GM08714 (cell line): Measurements from ENCODE around the gene SELENOI.
A peak's percentile ranks its signal among the peaks of the same experiment; 100 is the strongest.

Source experiments
- H3K4me3 ChIP-seq: fragments of 200-500 bp; sonication (Bioruptor generic); 2 replicates; pipeline ENCODE4 v1.5.1; 2014; ENCODE audit warnings: mild to moderate bottlenecking, low read length, inconsistent platforms
- ZNF274 ChIP-seq: IDR thresholded peaks from 2 replicates; pipeline ENCODE4 v1.6.1; 2012; ENCODE audit warnings: mild to moderate bottlenecking, low read depth, low read length

The SELENOI gene

DNA sequence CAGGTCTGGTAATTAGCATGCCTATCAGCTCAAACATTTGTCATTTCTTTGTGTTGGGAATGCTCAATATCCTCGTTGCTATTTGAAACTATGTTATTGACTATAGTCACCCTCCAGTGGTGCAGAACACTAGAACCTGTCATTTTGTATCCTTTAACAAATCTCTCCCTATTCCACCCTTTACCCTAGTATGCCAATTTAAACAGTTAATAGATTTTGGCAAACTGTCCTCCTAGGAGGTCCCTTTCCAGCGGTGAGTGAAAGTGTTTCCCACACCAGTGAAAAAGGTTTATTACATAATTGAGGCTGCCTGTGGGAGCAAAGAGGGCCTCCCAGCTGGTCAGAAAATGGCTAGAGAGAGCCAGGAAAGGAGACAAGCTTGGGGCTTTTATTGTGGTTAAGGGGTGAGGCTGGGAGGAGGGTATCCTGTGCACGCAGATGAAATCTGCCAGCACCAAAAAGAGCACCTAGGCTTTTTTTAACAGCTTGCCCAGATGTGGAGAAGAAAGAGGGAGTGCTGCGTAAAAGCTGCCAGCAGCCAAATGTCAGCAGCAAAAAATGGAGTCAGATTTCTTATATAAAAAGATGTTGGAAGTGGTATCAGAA lies 53.9 kb downstream of the SELENOI start:
- no peak overlapping the region for H3K4me3 ChIP-seq
- TF ChIP-seq ZNF274, result no peak

DNA sequence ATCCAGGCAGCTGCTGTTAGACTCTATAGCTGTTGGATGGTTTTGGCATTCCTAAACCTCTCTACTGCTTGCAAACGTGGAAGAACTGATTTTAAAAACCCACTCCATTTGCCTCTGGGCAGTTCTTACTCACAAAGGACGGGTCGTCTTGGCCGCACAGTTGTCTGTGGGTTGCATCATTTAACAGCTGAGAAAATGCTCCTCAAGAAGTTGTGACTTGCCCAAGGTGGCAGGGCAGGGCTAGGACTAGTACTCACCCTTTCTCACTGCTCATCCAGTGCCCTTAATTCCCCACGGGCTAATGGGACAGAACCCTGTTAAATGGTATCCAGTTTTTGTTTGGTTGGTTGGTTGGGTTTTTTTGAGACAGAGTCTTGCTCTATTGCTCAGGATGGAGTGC lies 54.8 kb downstream of the SELENOI start:
- TF ChIP-seq ZNF274, result no peak
- no peak overlapping the region for H3K4me3 ChIP-seq

DNA sequence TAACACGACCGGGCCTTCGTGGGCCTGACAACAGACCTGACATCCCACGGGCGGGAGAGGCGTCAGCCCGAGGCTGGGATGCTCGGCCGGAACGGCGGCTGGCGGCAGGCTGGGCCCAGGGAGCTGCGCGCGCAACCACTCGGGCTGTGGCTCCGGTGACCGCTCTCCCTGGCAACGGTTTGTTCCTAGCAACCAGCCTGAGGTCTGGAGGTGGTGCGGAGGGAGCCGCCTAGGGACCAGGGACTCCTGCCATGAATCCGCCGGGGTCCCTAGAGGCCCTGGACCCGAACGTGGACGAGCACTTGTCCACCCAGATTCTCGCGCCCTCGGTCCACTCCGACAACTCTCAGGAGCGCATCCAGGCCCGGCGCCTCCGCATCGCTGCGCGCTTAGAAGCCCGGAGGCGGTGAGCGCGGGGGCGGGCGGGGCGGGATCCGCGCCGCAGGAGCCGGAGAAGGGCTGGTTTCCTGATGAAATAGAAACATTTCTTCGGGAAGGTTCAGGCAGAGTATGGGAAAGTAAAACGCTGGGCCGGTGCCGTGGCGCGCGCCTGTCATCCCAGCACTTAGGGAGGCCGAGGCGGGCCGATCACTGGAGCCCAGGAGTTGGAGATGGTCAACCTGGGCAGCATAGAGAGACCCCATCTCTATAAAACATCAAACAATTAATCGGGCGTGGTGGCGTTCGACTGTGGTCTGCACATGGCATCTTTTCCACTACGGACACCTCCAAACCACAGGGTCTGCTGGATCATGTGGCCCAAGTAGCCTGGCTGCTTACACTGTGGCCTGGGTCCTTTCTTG lies 56.0 kb downstream of the SELENOI start, which contains the start of gene DRC1:
DRC1 (plus strand) TSS at position 182 of the 803 bp plus-strand sequence; CDS start at position 252, 70 bp downstream.
- TF ChIP-seq ZNF274, result no peak
- H3K4me3 ChIP-seq, result no peak within 1 kb of the TSS

DNA sequence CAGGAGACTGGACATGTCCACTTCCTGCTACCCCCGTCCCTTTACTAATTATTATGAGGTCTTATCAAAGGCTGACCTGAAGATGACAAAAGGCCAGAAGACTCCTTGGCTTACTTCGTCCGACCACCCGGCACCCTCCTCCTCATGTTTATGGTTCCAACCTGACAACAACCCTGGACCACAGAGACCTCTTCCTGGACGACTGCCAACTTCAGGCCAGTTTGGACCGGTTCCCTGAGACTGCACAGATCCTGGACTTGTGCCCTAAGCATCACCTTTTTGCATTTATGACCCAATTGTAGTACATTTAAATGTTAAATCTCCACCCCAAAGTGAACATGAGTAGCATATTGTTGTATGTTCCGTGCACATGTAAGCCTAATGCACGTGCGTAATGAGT lies 61.6 kb downstream of the SELENOI start:
- H3K4me3 ChIP-seq, result no peak overlapping the region
- no peak for TF ChIP-seq ZNF274

DNA sequence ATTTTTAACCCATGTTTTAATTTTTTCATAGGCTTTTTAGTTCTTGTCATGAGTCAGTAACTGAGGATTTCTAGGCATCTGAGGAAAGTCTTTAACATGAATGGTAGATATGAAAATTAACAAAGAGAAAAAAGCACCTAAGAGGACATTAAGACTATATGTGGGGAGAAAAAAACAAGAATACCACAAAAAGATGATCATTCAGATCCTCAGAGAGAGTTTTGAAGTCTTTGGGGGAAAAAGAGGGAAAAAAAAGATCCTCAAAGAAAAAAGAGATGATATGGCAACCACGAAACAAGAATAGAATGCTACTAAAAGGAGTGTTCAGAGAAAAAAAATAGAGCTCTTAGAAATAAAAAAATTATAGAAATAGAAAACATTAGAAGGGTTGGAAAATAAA lies 63.8 kb downstream of the SELENOI start:
- no peak overlapping the region for H3K4me3 ChIP-seq
- no peak for TF ChIP-seq ZNF274

DNA sequence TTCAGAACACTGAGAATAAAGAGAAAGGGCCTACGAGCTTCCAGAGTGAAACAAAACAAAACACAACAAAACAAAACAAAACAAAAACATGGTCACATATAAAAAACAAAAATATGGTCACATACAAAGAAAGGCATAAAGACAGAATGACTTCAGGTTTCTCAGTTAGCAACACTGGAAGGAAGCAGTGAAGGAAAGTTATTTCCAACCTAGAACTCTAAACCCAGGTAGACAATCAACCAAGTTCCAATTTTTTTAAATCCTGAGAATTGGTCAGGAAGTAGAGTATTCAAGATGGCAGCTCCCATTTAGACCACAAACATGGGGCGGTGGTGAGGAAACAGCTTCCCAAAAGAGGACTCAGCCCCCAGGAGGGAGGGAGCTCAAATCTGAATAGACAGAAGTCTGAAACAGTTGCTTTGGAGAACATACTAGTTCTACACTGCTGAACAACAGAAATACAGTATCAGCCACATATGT lies 64.9 kb downstream of the SELENOI start:
- no peak overlapping the region for H3K4me3 ChIP-seq
- no peak for TF ChIP-seq ZNF274

DNA sequence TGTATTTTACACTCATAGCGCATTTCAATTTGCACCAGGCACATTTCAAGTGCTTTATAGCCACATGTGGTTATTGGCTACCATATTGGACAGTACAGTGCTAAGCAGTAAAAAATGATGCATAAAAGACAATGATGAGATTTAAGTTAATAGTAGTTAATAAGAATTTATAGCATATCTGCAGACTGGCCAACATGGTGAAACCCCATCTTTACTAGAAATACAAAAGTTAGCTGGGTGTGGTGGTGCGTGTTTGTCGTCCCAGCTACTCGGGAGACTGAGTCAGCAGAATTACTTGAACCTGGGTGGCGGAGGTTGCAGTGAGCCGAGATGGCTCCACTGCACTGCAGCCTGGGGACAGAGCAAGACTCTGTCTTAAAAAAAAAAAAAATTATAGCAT lies 65.5 kb downstream of the SELENOI start:
- TF ChIP-seq ZNF274, result no peak
- no peak overlapping the region for H3K4me3 ChIP-seq

DNA sequence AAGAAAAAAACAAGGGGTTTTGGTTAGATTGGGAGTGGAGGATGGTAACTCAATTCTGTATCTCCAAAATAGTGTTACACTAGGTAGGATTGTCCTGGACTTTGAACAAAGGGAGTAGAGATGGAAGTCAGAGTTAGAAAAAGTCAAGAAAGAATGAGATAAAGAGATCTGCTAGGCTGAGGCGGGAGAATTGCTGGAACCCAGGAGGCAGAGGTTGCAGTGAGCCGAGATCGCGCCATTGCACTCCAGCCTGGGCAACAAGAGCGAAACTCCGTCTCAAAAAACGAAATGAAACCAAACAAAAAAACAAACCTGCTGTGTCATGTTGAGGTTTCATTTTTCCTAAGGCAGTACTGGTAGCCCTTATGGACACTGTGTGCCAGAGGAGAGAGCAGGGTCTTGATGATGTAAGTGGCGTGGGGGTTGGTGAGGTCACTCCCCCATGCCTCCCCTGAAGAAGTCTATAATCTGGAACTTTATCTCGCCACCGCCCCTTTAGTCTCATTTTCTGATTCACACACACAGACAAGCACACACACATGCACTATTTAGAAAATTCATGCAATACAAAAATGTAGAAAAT lies 66.2 kb downstream of the SELENOI start:
- H3K4me3 ChIP-seq, result peak overlapping the region; percentile 14; the same call in 1 of the 2 replicates
- TF ChIP-seq ZNF274, result no peak

DNA sequence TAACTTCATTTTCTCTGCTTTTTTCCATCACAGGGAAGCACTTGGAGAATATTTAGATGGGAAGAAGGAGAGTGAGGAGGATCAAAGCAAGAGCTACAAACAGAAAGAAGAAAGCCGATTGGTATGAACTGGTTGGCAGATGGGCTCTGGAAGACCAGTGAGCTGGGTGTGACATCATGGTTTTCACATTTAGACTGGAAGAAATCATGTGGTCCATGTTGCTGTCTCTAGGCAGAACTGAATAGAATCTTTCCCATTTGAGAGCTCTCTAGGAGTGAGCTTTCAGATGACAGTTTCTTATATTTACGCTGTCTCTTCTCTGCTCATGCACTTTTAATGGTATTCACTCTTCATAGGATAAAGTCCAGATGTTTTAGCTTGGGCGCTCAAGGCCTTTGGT lies 68.4 kb downstream of the SELENOI start:
- no peak for TF ChIP-seq ZNF274
- no peak overlapping the region for H3K4me3 ChIP-seq

DNA sequence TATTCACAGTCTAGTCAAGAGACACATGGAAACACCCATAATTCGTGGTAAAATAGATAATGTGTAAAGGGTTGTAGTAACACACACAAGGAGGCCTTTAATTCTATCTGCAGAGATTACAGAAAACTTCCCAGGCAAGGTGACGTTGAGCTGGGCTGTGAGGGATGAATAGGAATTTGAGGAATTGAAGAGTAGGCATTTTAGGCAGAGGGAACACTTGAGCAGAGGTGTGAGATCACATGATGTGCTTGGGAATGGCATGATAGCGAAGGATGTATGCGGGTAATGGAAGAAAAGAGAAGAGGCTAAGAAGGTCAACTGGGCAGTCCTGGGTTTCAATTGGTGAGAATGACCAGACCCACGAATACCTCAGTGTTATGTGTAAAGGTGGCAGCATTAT lies 76.0 kb downstream of the SELENOI start:
- H3K4me3 ChIP-seq, result no peak overlapping the region
- TF ChIP-seq ZNF274, result no peak

DNA sequence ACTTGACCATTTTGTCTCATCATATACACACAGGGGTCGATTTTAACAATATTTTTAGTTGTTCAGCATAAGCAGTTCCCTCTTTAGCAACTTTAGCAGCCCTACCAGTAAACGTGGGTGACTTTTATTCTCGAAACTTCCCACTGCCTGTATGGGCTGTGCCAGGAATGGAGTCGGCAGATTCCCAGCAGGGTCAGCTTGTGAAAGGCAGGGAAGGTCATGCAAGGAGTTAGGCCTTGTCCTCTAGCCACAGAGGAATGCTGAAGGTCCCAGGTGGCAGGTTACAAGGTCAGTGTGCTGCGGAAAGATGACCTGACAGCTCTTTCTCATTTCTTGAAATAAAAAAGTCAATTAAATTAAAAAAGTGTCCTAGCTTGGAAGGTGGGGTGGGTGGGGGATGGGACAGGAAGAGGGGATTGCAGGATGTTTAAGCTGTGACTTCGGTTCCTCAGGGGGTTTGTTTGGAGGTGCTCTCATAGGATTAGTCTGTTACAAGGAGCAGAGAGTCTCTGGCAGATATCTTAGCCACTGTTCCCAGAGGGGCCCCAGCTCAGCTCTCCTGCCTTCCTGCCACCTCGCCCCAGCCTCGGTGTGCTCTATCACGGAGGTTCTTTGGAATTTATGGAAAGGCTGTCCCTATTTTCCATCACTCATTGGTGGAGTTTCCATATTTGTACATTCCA lies 77.1 kb downstream of the SELENOI start:
- H3K4me3 ChIP-seq, result no peak overlapping the region
- TF ChIP-seq ZNF274, result no peak

DNA sequence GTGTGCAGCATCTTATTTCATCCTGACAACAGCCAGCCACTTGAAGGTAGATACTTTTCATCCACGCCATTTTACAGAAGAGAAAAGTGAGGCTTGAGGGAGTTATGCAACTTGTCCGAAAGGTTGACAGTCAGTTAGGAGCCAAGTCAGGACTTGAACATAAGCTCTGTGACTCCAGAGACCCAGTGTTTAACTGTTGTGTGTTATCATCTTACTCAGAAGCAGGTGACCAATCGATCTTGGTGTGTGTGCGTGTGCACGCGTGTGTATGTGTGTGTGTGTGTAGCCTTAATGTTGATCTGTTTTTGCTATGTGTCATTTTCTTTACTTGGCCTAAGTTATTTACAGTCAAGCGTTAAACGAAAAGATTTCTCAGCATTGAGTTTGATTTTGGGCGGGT lies 77.8 kb downstream of the SELENOI start:
- H3K4me3 ChIP-seq, result no peak overlapping the region
- TF ChIP-seq ZNF274, result no peak

DNA sequence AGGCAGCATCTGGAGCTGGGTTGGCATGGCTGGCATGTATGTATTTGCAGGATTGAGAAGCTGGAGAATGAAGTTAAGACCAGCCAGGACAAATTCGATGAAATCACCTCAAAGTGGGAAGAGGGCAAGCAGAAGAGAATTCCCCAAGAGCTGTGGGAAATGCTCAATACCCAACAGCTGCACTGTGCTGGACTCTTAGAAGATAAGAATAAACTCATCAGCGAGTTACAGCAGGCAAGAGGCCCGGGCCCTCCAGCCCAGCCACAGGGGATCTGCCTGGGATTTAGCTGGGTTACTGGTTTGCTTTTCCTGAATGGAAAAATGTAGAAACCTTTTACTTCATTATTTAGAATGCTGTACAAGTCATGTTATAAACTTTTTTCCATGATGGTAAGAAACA lies 78.3 kb downstream of the SELENOI start:
- H3K4me3 ChIP-seq, result no peak overlapping the region
- no peak for TF ChIP-seq ZNF274

DNA sequence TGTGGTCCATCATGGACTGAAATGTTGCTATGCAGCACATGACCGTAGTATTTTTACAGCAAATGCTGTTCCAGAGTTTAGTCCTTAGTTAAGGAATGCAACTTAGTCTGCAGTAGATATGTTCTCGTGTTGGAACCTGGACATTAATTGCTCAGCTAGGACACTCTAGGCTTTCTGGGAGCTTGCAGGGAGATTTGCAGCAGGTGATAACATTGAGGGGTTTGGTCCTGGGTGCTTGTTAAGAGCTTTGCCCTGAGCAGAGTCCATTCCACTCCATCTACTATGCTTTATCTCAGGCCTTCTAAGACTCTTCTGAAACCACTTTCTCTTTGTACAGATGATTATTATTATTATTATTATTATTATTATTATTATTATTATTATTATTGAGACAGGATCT lies 82.9 kb downstream of the SELENOI start:
- no peak for TF ChIP-seq ZNF274
- no peak overlapping the region for H3K4me3 ChIP-seq
